NB4 (cell line): ENCODE results near the gene CMPK1.

ENCODE experiments used
- MYC ChIP-seq: IDR thresholded peaks from 2 replicates; pipeline ENCODE4 v1.6.1; 2011; ENCODE audit warnings: low read depth, low read length
- POLR2A ChIP-seq: IDR thresholded peaks from 2 replicates; pipeline ENCODE4 v1.6.1; 2011; ENCODE audit warnings: mild to moderate bottlenecking; ENCODE audit not compliant: insufficient read length; ENCODE audit errors: extremely low read depth
- TF ChIP-seq, protein P1 (sequence below): IDR thresholded peaks from one replicate; pipeline ENCODE4 v1.5.1; 2012; ENCODE audit warnings: low read depth, low read length
- TF ChIP-seq, protein P2 (sequence below): IDR thresholded peaks from 2 replicates; pipeline ENCODE4 v1.6.1; 2011; ENCODE audit warnings: low read depth, low read length

DNA sequence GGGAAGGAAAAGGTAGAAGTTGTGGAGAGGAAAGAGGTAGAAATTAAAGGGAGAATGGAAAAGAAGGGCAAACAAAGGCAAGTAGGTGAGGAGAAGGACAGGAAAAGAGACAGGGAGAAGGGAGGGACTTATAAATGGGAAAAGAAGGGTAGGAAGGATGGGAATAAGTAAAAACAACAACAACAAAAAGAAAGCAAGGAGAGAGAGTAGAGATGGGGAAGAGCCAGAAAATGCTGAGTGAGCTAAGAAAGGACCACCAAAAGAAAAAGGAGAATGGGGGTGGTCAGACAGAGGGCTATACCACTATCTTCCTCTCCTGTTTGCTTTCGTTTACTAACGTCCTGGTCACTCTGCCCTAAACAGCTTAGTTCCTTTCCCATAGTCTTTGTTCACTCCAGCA, 1.7 kb upstream of the CMPK1 start:
- TF ChIP-seq POLR2A (no peak), MYC (no peak)
- TF ChIP-seq, protein P1, sequence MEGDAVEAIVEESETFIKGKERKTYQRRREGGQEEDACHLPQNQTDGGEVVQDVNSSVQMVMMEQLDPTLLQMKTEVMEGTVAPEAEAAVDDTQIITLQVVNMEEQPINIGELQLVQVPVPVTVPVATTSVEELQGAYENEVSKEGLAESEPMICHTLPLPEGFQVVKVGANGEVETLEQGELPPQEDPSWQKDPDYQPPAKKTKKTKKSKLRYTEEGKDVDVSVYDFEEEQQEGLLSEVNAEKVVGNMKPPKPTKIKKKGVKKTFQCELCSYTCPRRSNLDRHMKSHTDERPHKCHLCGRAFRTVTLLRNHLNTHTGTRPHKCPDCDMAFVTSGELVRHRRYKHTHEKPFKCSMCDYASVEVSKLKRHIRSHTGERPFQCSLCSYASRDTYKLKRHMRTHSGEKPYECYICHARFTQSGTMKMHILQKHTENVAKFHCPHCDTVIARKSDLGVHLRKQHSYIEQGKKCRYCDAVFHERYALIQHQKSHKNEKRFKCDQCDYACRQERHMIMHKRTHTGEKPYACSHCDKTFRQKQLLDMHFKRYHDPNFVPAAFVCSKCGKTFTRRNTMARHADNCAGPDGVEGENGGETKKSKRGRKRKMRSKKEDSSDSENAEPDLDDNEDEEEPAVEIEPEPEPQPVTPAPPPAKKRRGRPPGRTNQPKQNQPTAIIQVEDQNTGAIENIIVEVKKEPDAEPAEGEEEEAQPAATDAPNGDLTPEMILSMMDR: no peak
- TF ChIP-seq, protein P2, sequence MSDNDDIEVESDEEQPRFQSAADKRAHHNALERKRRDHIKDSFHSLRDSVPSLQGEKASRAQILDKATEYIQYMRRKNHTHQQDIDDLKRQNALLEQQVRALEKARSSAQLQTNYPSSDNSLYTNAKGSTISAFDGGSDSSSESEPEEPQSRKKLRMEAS: no peak
